Lower lobe of right lung (tissue), 2 donors: Measurements from ENCODE around the gene DCUN1D3. TPM values are rescaled to one million over a fixed set of nuclear protein-coding genes. Genes with fewer than 3 reads are reported as not detected.

Experiments used
- ATAC-seq, 2 donors: fragments of 200-7000 bp; cut with Tn5 transposase; one replicate each; pipeline ENCODE4 v1.9.1; 2020 to 2022; ENCODE audit warnings: mild to moderate bottlenecking in 2 of 2, moderate library complexity in 2 of 2
- DNase-seq: peaks from one replicate; pipeline ENCODE4 v3.0.0-alpha.2; 2020
- H3K27ac ChIP-seq: fragments of 200-600 bp; one replicate; pipeline ENCODE4 v1.8.0; 2022
- H3K27me3 ChIP-seq: fragments of 200-600 bp; one replicate; pipeline ENCODE4 v1.8.0; 2022; ENCODE audit warnings: low read depth
- H3K36me3 ChIP-seq: fragments of 200-600 bp; one replicate; pipeline ENCODE4 v1.8.0; 2022; ENCODE audit warnings: mild to moderate bottlenecking
- H3K4me1 ChIP-seq: fragments of 200-600 bp; one replicate; pipeline ENCODE4 v1.8.0; 2022
- H3K4me3 ChIP-seq: fragments of 200-600 bp; one replicate; pipeline ENCODE4 v1.8.0; 2022; ENCODE audit warnings: mild to moderate bottlenecking
- H3K9me3 ChIP-seq: fragments of 200-600 bp; one replicate; pipeline ENCODE4 v1.8.0; 2022
- intact Hi-C: fragments of 100-400 bp; cut with DNase I; formaldehyde crosslinking; loops from one replicate; pipeline ENCODE4 v1.11.0; 2022
- total RNA-seq: library from RNA; stranded (reverse); fragmentation: NEBNext Ultra II Directional; extraction: Animal tissue kit (Norgen Biotek cat#: 25700); gene quantifications from one replicate; pipeline ENCODE4 v1.2.1, GENCODE V29; 2021
- TF ChIP-seq, protein P1 (sequence below): fragments of 200-600 bp; IDR thresholded peaks from one replicate; pipeline ENCODE4 v1.8.0; 2022; ENCODE audit warnings: antibody characterized with exemption, mild to moderate bottlenecking
- donor health status: DM: no; HTN: yes; CAD: no; lungs with severe emphysema.

The DCUN1D3 gene
- total RNA-seq, 1 donor from 2014 or later: 20.7 TPM

DNA sequence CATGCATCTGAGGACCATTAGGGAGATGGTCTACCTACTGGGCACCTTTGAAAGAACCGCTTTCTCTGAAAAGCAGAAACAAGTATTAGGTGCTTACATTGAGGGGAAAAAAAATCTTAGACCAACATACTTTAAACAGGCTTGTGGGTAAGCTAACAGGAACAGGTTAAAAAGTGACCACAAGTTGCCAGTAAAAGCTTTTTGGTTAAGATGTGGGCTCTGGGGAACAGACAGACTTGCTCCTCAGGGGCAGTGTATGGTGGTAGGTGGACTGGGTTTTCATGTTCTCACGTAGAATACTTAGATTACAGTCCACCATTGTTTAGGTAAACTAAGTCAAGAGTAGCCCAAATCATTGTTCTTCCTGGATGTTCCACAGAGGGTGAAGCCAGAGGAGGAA is 52.6 kb downstream of the DCUN1D3 start:
- Histone ChIP-seq H3K4me1 (peaks cover 36% of the 10 kb centered on the region), H3K4me3 (no peak overlapping the region), H3K27me3 (no peaks in the 10 kb centered on the region), H3K9me3 (no peaks in the 10 kb centered on the region), H3K27ac (no peak overlapping the region), H3K36me3 (no peaks in the 10 kb centered on the region)
- TF ChIP-seq, protein P1, sequence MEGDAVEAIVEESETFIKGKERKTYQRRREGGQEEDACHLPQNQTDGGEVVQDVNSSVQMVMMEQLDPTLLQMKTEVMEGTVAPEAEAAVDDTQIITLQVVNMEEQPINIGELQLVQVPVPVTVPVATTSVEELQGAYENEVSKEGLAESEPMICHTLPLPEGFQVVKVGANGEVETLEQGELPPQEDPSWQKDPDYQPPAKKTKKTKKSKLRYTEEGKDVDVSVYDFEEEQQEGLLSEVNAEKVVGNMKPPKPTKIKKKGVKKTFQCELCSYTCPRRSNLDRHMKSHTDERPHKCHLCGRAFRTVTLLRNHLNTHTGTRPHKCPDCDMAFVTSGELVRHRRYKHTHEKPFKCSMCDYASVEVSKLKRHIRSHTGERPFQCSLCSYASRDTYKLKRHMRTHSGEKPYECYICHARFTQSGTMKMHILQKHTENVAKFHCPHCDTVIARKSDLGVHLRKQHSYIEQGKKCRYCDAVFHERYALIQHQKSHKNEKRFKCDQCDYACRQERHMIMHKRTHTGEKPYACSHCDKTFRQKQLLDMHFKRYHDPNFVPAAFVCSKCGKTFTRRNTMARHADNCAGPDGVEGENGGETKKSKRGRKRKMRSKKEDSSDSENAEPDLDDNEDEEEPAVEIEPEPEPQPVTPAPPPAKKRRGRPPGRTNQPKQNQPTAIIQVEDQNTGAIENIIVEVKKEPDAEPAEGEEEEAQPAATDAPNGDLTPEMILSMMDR: no peak
- ATAC-seq (no peak), DNase-seq (no peak)
- intact Hi-C loops: no loop called here

GRCh38 chr16:20846551-20846950 is 53.6 kb downstream of the DCUN1D3 start:
- ATAC-seq: no peak
- Histone ChIP-seq H3K36me3 (no peaks in the 10 kb centered on the region), H3K27me3 (no peaks in the 10 kb centered on the region), H3K9me3 (no peaks in the 10 kb centered on the region), H3K4me1 (peaks cover 28% of the 10 kb centered on the region), H3K27ac (no peak overlapping the region), H3K4me3 (no peak overlapping the region)
- DNase-seq: no peak
- intact Hi-C loops: no loop called here
- TF ChIP-seq, protein P1: no peak

DNA sequence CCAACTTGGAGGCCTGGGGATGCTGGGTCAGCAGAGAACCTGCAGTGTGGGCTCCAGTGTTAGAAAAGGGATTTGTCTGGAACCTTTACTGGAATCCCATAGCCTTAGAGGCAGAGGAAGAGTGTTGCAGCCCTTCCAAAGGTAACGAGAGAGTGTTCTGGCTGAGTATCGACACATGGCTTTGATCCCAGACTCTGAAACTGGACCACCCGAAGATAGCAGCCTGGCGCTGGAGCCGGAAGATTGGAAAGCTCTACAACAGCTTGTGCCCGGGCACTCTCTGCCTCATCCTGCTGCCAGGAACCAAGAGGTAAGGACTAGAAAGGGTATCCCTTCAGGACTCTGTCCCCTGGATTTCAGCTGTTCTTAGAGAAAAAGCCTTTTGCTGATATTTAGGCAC is 54.1 kb downstream of the DCUN1D3 start:
- DNase-seq: no peak
- H3K4me3 ChIP-seq: no peak overlapping the region
- no peak overlapping the region for H3K27ac ChIP-seq
- no peaks in the 10 kb centered on the region for H3K36me3 ChIP-seq
- TF ChIP-seq, protein P1: no peak
- no peak for ATAC-seq
- peaks cover 23% of the 10 kb centered on the region for H3K4me1 ChIP-seq
- no peaks in the 10 kb centered on the region for H3K9me3 ChIP-seq
- intact Hi-C loops: no loop called here
- no peaks in the 10 kb centered on the region for H3K27me3 ChIP-seq

- TF ChIP-seq, protein P1: no peak
- Histone ChIP-seq H3K9me3 (no peaks in the 10 kb centered on the region), H3K27ac (no peak overlapping the region), H3K4me3 (no peak overlapping the region), H3K27me3 (no peaks in the 10 kb centered on the region), H3K4me1 (peaks cover 8% of the 10 kb centered on the region), H3K36me3 (no peaks in the 10 kb centered on the region)
- intact Hi-C loops: no loop called here
- ATAC-seq (no peak), DNase-seq (no peak)
These were observed 55.6 kb downstream of the DCUN1D3 start for GRCh38 chr16:20844588-20844987.

GRCh38 chr16:20844054-20844453 is 56.1 kb downstream of the DCUN1D3 start:
- no peaks in the 10 kb centered on the region for H3K36me3 ChIP-seq

More at GRCh38 chr16:20844054-20844453, 56.1 kb downstream of the DCUN1D3 start:
- H3K27ac ChIP-seq: no peak overlapping the region
- no peak overlapping the region for H3K4me3 ChIP-seq
- TF ChIP-seq, protein P1: no peak
- no peaks in the 10 kb centered on the region for H3K27me3 ChIP-seq
- ATAC-seq: no peak
- H3K9me3 ChIP-seq: no peaks in the 10 kb centered on the region
- DNase-seq: no peak
- peaks cover 7% of the 10 kb centered on the region for H3K4me1 ChIP-seq
- intact Hi-C loops: no loop called here
